ENCODE measurements around the gene OPRL1.
A peak's percentile ranks its signal among the peaks of the same experiment; 100 is the strongest.

Gene OPRL1

DNA sequence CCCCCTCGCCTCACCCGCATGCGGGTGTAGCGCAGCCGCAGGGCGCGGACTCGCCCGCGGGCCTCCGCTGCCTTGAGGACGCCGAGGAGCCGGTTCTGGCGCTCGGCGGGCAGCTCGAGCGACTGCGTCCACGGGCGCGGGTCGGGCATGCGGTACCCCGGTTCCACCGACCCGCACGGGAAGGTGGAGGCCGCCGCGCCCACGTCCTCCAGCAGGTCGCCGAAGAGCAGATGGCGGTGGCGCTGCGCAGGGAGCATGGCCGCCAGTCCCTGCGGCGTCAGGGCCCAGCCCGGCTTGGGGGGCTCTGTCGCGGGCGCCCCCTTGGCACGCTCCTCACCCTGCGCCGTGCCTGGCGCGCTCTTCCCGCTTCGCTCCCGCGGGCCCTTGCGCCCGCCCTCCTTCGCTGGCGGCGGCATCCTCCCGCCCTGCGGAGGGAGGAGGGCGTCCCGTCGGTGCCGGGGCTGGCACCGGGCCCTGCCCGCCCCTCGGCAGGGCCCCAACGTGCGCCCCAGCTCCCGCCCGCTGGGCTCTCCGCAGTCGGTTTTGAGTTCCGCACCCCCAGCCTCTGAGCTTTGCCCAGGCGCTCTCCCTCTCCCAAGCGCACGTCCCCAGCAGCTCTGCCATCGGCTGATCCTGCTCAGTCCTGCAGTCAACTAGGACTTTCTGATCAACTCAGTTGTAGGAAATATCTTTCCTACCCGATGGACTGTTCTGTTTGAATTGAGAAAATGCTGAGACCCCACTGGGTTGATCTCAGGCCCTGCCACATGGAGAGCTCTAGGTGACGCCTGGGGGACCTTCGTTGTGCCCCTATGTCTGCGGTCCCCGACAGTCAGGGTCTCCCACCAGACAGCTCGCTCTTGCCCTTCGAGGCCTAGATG is 4.2 kb downstream of the OPRL1 start, which contains the start of gene LKAAEAR1 (continued):
- TF ChIP-seq HIC1 (tag by site-specific recombination; IDR thresholded peaks at IDR 0.05), result no peak
- TF ChIP-seq ZBTB8A (tag by site-specific recombination; IDR thresholded peaks at IDR 0.05), result peak; percentile 77
- no peak for TF ChIP-seq TRIM28 (IDR thresholded peaks at IDR 0.05; ENCODE audit: borderline replicate concordance, low read length)
- TF ChIP-seq TSHZ1 (tag by site-specific recombination; IDR thresholded peaks at IDR 0.05; ENCODE audit: borderline replicate concordance), result no peak
- TF ChIP-seq FEZF1 (tag by site-specific recombination; IDR thresholded peaks at IDR 0.05), result no peak
- no peak for TF ChIP-seq PRDM1 (tag by site-specific recombination; IDR thresholded peaks at IDR 0.05)
- no peak for TF ChIP-seq BCL11A (tag by site-specific recombination; IDR thresholded peaks at IDR 0.05; ENCODE audit: low read depth)
- no peak for TF ChIP-seq ZNF274 (IDR thresholded peaks at IDR 0.05; ENCODE audit: low read length)
- no peak for TF ChIP-seq ZNF274 (tag by site-specific recombination; IDR thresholded peaks at IDR 0.05; ENCODE audit: borderline replicate concordance)
- TF ChIP-seq ZNF146 (tag by site-specific recombination; IDR thresholded peaks at IDR 0.05), result no peak
- no peak for TF ChIP-seq ZNF175 (tag by site-specific recombination; IDR thresholded peaks at IDR 0.05)
- 0 out of 2 replicates have a peak, but pooled peaks have one; percentile 5 for TF ChIP-seq PATZ1 (tag by site-specific recombination; IDR thresholded peaks at IDR 0.05)
- TF ChIP-seq, protein P1, sequence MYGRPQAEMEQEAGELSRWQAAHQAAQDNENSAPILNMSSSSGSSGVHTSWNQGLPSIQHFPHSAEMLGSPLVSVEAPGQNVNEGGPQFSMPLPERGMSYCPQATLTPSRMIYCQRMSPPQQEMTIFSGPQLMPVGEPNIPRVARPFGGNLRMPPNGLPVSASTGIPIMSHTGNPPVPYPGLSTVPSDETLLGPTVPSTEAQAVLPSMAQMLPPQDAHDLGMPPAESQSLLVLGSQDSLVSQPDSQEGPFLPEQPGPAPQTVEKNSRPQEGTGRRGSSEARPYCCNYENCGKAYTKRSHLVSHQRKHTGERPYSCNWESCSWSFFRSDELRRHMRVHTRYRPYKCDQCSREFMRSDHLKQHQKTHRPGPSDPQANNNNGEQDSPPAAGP (tag by site-specific recombination; IDR thresholded peaks at IDR 0.05), result no peak; the same call in 1 of the 2 replicates
- TF ChIP-seq ZNF23 (tag by site-specific recombination; IDR thresholded peaks at IDR 0.05; ENCODE audit: borderline replicate concordance), result no peak
- peak; percentile 74; the same call in 1 of the 2 replicates for TF ChIP-seq ZBTB20 (tag by site-specific recombination; IDR thresholded peaks at IDR 0.05)
- TF ChIP-seq, protein P2, sequence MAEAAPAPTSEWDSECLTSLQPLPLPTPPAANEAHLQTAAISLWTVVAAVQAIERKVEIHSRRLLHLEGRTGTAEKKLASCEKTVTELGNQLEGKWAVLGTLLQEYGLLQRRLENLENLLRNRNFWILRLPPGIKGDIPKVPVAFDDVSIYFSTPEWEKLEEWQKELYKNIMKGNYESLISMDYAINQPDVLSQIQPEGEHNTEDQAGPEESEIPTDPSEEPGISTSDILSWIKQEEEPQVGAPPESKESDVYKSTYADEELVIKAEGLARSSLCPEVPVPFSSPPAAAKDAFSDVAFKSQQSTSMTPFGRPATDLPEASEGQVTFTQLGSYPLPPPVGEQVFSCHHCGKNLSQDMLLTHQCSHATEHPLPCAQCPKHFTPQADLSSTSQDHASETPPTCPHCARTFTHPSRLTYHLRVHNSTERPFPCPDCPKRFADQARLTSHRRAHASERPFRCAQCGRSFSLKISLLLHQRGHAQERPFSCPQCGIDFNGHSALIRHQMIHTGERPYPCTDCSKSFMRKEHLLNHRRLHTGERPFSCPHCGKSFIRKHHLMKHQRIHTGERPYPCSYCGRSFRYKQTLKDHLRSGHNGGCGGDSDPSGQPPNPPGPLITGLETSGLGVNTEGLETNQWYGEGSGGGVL (tag by site-specific recombination; IDR thresholded peaks at IDR 0.05), result peak; percentile 57; the same call in 1 of the 2 replicates
- TF ChIP-seq, protein P3, sequence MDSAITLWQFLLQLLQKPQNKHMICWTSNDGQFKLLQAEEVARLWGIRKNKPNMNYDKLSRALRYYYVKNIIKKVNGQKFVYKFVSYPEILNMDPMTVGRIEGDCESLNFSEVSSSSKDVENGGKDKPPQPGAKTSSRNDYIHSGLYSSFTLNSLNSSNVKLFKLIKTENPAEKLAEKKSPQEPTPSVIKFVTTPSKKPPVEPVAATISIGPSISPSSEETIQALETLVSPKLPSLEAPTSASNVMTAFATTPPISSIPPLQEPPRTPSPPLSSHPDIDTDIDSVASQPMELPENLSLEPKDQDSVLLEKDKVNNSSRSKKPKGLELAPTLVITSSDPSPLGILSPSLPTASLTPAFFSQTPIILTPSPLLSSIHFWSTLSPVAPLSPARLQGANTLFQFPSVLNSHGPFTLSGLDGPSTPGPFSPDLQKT (IDR thresholded peaks at IDR 0.05; ENCODE audit: borderline replicate concordance, low read depth, low read length), result no peak
- peak; percentile 73 for TF ChIP-seq YY1 (tag by site-specific recombination; IDR thresholded peaks at IDR 0.05)
- TF ChIP-seq GFI1B (tag by site-specific recombination; IDR thresholded peaks at IDR 0.05), result no peak
- peak; percentile 65 for TF ChIP-seq ZBTB17 (tag by site-specific recombination; IDR thresholded peaks at IDR 0.05)
- TF ChIP-seq ZNF48 (tag by site-specific recombination; IDR thresholded peaks at IDR 0.05), result no peak
- no peak for TF ChIP-seq ZNF776 (tag by site-specific recombination; IDR thresholded peaks at IDR 0.05; ENCODE audit: borderline replicate concordance)
- no peak for TF ChIP-seq ZNF560 (tag by site-specific recombination; IDR thresholded peaks at IDR 0.05; ENCODE audit: borderline replicate concordance)
- no peak for TF ChIP-seq ZNF654 (tag by site-specific recombination; IDR thresholded peaks at IDR 0.05; ENCODE audit: low read depth)
- TF ChIP-seq SP2 (tag by site-specific recombination; IDR thresholded peaks at IDR 0.05), result peak; percentile 31; the same call in 1 of the 2 replicates
- no peak for TF ChIP-seq ZNF623 (tag by site-specific recombination; IDR thresholded peaks at IDR 0.05)
- TF ChIP-seq ZNF843 (tag by site-specific recombination; IDR thresholded peaks at IDR 0.05), result no peak

Measured in HEK293 (cell line).